PC-3 (cell line): ENCODE data around the gene TUT7. TPM values are rescaled to one million over a fixed set of nuclear protein-coding genes. Genes with fewer than 3 reads are reported as not detected.

Experiments used
- ATAC-seq: fragments of 200-7000 bp; cut with Tn5 transposase; 2 replicates; pipeline ENCODE4 v1.9.1; 2020; ENCODE audit warnings: mild to moderate bottlenecking, moderate library complexity
- BruUV-seq: library from RNA; stranded (reverse); fragments of 400-500 nt; replicated peaks from 2 replicates; lab custom pipeline; 2021; lab: Mats Ljungman, UMichigan
- CTCF ChIA-PET: fragments of 300-600 bp; sonication (Branson Sonifier 250); formaldehyde crosslinking; loops from one replicate; lab custom pipeline; 2022; ENCODE audit warnings: antibody characterized with exemption; lab: Charles Lee
- POLR2A ChIA-PET: fragments of 300-600 bp; sonication (Branson Sonifier 250); formaldehyde crosslinking; loops from one replicate; lab custom pipeline; 2022; ENCODE audit warnings: antibody characterized with exemption; ENCODE audit not compliant: unreplicated experiment; lab: Charles Lee
- DNase-seq: peaks from one replicate; pipeline ENCODE4 v3.0.0-alpha.2; 2015
- H2AFZ ChIP-seq: fragments of 300-600 bp; sonication (generic); 2 replicates; pipeline ENCODE4 v1.6.0; 2016; ENCODE audit warnings: antibody characterized with exemption, low read length
- H3F3A ChIP-seq: fragments of 300-600 bp; sonication (generic); one replicate; pipeline ENCODE4 v1.6.0; 2017; ENCODE audit warnings: antibody characterized with exemption, low read length, control low read depth, mild to moderate bottlenecking; ENCODE audit not compliant: unreplicated experiment
- H3K27ac ChIP-seq: fragments of 300-600 bp; sonication (generic); 2 replicates; pipeline ENCODE4 v1.5.1; 2016; ENCODE audit warnings: mild to moderate bottlenecking, low read length
- H3K27me3 ChIP-seq: fragments of 300-600 bp; sonication (generic); 2 replicates; pipeline ENCODE4 v1.6.1; 2016; ENCODE audit warnings: low read length, mixed read lengths
- H3K36me3 ChIP-seq: fragments of 300-600 bp; sonication (generic); 2 replicates; pipeline ENCODE4 v1.6.1; 2016; ENCODE audit warnings: low read depth, mixed run types, low read length, mixed read lengths
- H3K4me1 ChIP-seq: fragments of 300-600 bp; sonication (generic); 2 replicates; pipeline ENCODE4 v1.5.1; 2016; ENCODE audit warnings: low read length; ENCODE audit not compliant: insufficient read depth
- H3K4me2 ChIP-seq: fragments of 300-600 bp; sonication (generic); 2 replicates; pipeline ENCODE4 v1.6.0; 2016; ENCODE audit warnings: low read length
- H3K4me3 ChIP-seq: fragments of 300-600 bp; sonication (generic); 2 replicates; pipeline ENCODE4 v1.5.1; 2016; ENCODE audit warnings: mild to moderate bottlenecking, low read length, mixed read lengths
- H3K79me2 ChIP-seq: fragments of 300-600 bp; sonication (generic); 2 replicates; pipeline ENCODE4 v1.6.1; 2017; ENCODE audit warnings: low read length, mixed read lengths
- H3K9ac ChIP-seq: fragments of 300-600 bp; sonication (generic); 2 replicates; pipeline ENCODE4 v1.6.0; 2016; ENCODE audit warnings: mild to moderate bottlenecking, low read length
- H3K9me2 ChIP-seq: fragments of 300-600 bp; sonication (generic); replicated peaks from 2 replicates; pipeline ENCODE4 v1.6.1; 2016; ENCODE audit warnings: mixed run types, low read length, mixed read lengths
- H3K9me3 ChIP-seq: fragments of 300-600 bp; sonication (generic); 2 replicates; pipeline ENCODE4 v1.6.1; 2016; ENCODE audit warnings: low read length, mixed read lengths
- H4K20me1 ChIP-seq: fragments of 300-600 bp; sonication (generic); 2 replicates; pipeline ENCODE4 v1.6.1; 2016; ENCODE audit warnings: low read length, mixed read lengths
- EZH2 ChIP-seq: fragments of 300-600 bp; sonication (generic); IDR thresholded peaks from one replicate; pipeline ENCODE4 v1.6.1; 2017; ENCODE audit warnings: antibody characterized with exemption, mild to moderate bottlenecking, low read length; ENCODE audit not compliant: unreplicated experiment
- EZH2phosphoT487 ChIP-seq: fragments of 300-600 bp; sonication (generic); IDR thresholded peaks from 2 replicates; pipeline ENCODE4 v1.6.1; 2018; ENCODE audit warnings: mild to moderate bottlenecking, antibody characterized with exemption, low read length, borderline replicate concordance
- intact Hi-C: fragments of 100-400 bp; cut with micrococcal nuclease; formaldehyde crosslinking; loops from 2 replicates; pipeline ENCODE4 v1.9.0; 2023
- total RNA-seq: library from RNA; depleted of rRNA; stranded (reverse); fragments of >200 nt; gene quantifications from 2 replicates; pipeline ENCODE4 v1.2.3, GENCODE V29; 2014
- TF ChIP-seq, protein P1 (sequence below): fragments of 300-600 bp; sonication (generic); conservative IDR thresholded peaks from 2 replicates; pipeline ENCODE4 v1.5.1; 2017; ENCODE audit warnings: antibody characterized with exemption, low read depth, mild to moderate bottlenecking, low read length

The TUT7 gene
- total RNA-seq, 1 experiment from 2014 or later = 12.3 TPM

DNA sequence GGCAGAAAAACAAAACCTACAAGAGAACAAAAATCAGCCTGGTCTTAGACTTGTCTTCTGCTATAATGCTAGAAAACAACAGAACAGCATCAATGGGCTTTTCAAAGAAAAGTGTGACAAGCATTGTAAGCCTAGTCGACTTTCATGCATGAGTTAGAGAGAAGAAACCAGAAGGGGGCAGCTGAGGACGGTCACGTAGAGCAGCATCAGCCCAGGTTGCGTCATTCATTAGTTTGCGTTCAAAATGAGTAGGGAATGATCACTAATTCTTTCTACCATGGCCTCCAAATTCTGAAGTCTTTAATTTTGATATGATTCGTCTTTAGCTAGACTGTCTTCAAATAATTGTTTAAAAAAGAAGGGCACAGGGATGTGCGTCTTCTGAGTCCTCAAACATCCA, 67.2 kb downstream of the TUT7 start:
- no peak overlapping the region for H3K9ac ChIP-seq
- BruUV-seq = no TSS peak
- peak; percentile 39 for DNase-seq

GRCh38 chr9:86286278-86286677, 67.9 kb downstream of the TUT7 start:
- TF ChIP-seq, protein P1, sequence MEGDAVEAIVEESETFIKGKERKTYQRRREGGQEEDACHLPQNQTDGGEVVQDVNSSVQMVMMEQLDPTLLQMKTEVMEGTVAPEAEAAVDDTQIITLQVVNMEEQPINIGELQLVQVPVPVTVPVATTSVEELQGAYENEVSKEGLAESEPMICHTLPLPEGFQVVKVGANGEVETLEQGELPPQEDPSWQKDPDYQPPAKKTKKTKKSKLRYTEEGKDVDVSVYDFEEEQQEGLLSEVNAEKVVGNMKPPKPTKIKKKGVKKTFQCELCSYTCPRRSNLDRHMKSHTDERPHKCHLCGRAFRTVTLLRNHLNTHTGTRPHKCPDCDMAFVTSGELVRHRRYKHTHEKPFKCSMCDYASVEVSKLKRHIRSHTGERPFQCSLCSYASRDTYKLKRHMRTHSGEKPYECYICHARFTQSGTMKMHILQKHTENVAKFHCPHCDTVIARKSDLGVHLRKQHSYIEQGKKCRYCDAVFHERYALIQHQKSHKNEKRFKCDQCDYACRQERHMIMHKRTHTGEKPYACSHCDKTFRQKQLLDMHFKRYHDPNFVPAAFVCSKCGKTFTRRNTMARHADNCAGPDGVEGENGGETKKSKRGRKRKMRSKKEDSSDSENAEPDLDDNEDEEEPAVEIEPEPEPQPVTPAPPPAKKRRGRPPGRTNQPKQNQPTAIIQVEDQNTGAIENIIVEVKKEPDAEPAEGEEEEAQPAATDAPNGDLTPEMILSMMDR = no peak
- TF ChIP-seq EZH2 (no peak), EZH2phosphoT487 (no peak)
- Histone ChIP-seq H3K4me1 (peaks cover 6% of the 10 kb centered on the region), H3K36me3 (no peaks in the 10 kb centered on the region; the same call in 1 of the 2 replicates), H3K9me3 (no peaks in the 10 kb centered on the region), H3K79me2 (peaks cover 8% of the 10 kb centered on the region), H3K4me3 (no peak overlapping the region), H4K20me1 (no peaks in the 10 kb centered on the region), H3K9ac (no peak overlapping the region), H3K27ac (no peak overlapping the region), H3K9me2 (no peaks in the 10 kb centered on the region), H3K4me2 (no peak overlapping the region), H2AFZ (no peak overlapping the region), H3K27me3 (no peaks in the 10 kb centered on the region), H3F3A (no peaks in the 10 kb centered on the region)
- intact Hi-C loops = loop anchor here (5.0 kb wide), 1 partner anchor 36 kb away; no protein-coding TSS in a partner anchor
- ATAC-seq (no peak), DNase-seq (no peak)
- ChIA-PET CTCF (no interaction called here), POLR2A (no interaction called here)
- BruUV-seq = no TSS peak

More for the DNA sequence above, 67.2 kb downstream of the TUT7 start:
- peaks cover 6% of the 10 kb centered on the region for H3K4me1 ChIP-seq
- H3K79me2 ChIP-seq = peaks cover under 1% of the 10 kb centered on the region; the same call in 1 of the 2 replicates
- H3K36me3 ChIP-seq = no peaks in the 10 kb centered on the region; the same call in 1 of the 2 replicates
- no peaks in the 10 kb centered on the region for H3F3A ChIP-seq
- ChIA-PET CTCF (no interaction called here), POLR2A (no interaction called here)
- intact Hi-C loops = loop anchor here (5.0 kb wide), 1 partner anchor 35 kb away; no protein-coding TSS in a partner anchor
- no peak overlapping the region for H3K4me3 ChIP-seq
- H3K9me3 ChIP-seq = no peaks in the 10 kb centered on the region
- ATAC-seq = no peak
- H2AFZ ChIP-seq = no peak overlapping the region
- no peaks in the 10 kb centered on the region for H3K9me2 ChIP-seq
- no peak for TF ChIP-seq EZH2phosphoT487
- TF ChIP-seq, protein P1 = peak; percentile 49; the same call in 1 of the 2 replicates
- H3K27me3 ChIP-seq = no peaks in the 10 kb centered on the region
- H3K4me2 ChIP-seq = no peak overlapping the region
- no peaks in the 10 kb centered on the region for H4K20me1 ChIP-seq
- no peak overlapping the region for H3K27ac ChIP-seq

GRCh38 chr9:86285261-86285660, 68.9 kb downstream of the TUT7 start:
- Histone ChIP-seq H3K4me2 (no peak overlapping the region), H3K9me3 (no peaks in the 10 kb centered on the region), H3K79me2 (peaks cover 18% of the 10 kb centered on the region), H3K4me1 (peaks cover 13% of the 10 kb centered on the region), H3K9ac (no peak overlapping the region), H3K27ac (no peak overlapping the region), H3K9me2 (no peaks in the 10 kb centered on the region), H3K4me3 (no peak overlapping the region), H2AFZ (no peak overlapping the region), H3F3A (no peaks in the 10 kb centered on the region), H3K36me3 (no peaks in the 10 kb centered on the region; the same call in 1 of the 2 replicates), H3K27me3 (no peaks in the 10 kb centered on the region), H4K20me1 (peaks cover 6% of the 10 kb centered on the region; the same call in 1 of the 2 replicates)
- intact Hi-C loops = loop anchor here (5.0 kb wide), 1 partner anchor 37 kb away; no protein-coding TSS in a partner anchor
- BruUV-seq = no TSS peak
- no peak for ATAC-seq
- POLR2A ChIA-PET = no interaction called here
- DNase-seq = no peak
- TF ChIP-seq EZH2phosphoT487 (no peak), EZH2 (no peak)
- TF ChIP-seq, protein P1 = no peak
- CTCF ChIA-PET = no interaction called here
